Nephron progenitor cell (in vitro differentiated cells): ENCODE results near the gene DVL1.

ENCODE experiments used
- DNase-seq: peaks from one replicate; pipeline ENCODE4 v3.0.0; 2021
- H3K27ac Mint-ChIP-seq: 2 replicates; pipeline ENCODE4 v1.8.0; 2021; ENCODE audit warnings: mild to moderate bottlenecking, moderate library complexity, mixed read lengths
- H3K27me3 Mint-ChIP-seq: 2 replicates; pipeline ENCODE4 v1.8.0; 2021; ENCODE audit warnings: mild to moderate bottlenecking, low read depth, mixed read lengths; ENCODE audit not compliant: poor library complexity
- H3K36me3 Mint-ChIP-seq: 2 replicates; pipeline ENCODE4 v1.8.0; 2021; ENCODE audit warnings: low read depth, mixed read lengths
- H3K4me1 Mint-ChIP-seq: 2 replicates; pipeline ENCODE4 v1.8.0; 2021; ENCODE audit warnings: mixed read lengths
- H3K4me3 Mint-ChIP-seq: 2 replicates; pipeline ENCODE4 v1.8.0; 2021; ENCODE audit warnings: mild to moderate bottlenecking, moderate library complexity, mixed read lengths
- H3K9me3 Mint-ChIP-seq: 2 replicates; pipeline ENCODE4 v1.8.0; 2021; ENCODE audit warnings: mild to moderate bottlenecking, moderate library complexity, mixed read lengths
- TF ChIP-seq, protein P1 (sequence below): fragments of 200-600 bp; sonication (generic); IDR thresholded peaks from 2 replicates; pipeline ENCODE4 v1.5.0; 2021; ENCODE audit warnings: antibody characterized with exemption

Gene DVL1

DNA sequence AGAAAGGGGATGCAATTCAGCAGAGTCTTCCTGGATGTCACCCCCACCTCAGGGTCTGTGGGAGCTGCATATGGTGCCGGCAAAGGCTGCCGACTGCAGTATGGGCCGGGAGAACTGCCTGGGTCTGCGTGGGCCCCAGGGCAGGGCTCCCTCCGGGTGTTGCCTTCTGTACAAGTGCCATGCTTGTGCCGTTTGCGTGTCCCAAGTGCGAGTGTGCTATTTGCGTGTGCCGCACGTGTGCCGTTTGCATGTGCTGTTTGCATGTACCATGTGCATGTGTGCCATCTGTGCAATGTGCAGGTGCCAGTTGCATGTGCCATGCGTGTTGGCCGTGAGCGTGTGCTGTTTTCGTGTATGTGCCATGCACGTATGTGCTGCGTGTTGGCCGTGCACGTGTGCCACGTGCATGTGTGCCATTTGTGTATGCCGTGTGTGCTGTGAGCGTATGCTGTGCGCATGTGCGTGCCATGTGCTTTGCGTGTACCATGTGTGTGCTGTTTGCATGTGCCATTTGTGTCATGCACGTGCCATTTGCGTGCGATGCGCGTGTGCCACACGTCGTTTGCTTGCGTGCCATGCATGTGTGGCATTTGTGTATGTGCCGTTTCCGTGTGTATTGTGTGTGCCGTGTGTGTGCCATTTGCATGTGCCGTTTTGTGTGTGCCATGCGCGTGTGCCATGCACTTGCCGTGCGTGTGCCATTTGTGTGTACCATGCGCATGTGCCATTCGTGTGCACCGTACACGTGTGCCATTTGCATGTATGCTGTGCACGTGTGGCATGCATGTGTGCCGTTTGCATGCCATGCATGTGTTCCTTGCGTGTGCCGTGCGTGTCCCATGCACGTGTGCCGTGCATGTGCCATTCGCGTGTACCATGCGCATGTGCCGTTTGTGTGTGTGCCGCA, 19.7 kb downstream of the DVL1 start:
- DNase-seq: no peak
- TF ChIP-seq, protein P1, sequence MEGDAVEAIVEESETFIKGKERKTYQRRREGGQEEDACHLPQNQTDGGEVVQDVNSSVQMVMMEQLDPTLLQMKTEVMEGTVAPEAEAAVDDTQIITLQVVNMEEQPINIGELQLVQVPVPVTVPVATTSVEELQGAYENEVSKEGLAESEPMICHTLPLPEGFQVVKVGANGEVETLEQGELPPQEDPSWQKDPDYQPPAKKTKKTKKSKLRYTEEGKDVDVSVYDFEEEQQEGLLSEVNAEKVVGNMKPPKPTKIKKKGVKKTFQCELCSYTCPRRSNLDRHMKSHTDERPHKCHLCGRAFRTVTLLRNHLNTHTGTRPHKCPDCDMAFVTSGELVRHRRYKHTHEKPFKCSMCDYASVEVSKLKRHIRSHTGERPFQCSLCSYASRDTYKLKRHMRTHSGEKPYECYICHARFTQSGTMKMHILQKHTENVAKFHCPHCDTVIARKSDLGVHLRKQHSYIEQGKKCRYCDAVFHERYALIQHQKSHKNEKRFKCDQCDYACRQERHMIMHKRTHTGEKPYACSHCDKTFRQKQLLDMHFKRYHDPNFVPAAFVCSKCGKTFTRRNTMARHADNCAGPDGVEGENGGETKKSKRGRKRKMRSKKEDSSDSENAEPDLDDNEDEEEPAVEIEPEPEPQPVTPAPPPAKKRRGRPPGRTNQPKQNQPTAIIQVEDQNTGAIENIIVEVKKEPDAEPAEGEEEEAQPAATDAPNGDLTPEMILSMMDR: no peak

DNA sequence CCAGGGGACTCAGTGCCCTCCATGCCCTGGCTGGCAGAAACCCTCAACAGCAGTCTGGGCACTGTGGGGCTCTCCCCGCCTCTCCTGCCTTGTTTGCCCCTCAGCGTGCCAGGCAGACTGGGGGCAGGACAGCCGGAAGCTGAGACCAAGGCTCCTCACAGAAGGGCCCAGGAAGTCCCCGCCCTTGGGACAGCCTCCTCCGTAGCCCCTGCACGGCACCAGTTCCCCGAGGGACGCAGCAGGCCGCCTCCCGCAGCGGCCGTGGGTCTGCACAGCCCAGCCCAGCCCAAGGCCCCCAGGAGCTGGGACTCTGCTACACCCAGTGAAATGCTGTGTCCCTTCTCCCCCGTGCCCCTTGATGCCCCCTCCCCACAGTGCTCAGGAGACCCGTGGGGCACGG, 21.0 kb downstream of the DVL1 start:
- Mint-ChIP-seq H3K9me3 (no peaks in the 10 kb centered on the region), H3K4me1 (peaks cover 6% of the 10 kb centered on the region), H3K36me3 (no peaks in the 10 kb centered on the region), H3K27me3 (peaks cover 2% of the 10 kb centered on the region), H3K4me3 (no peak overlapping the region), H3K27ac (no peak overlapping the region)
- no peak for DNase-seq
- TF ChIP-seq, protein P1: no peak

More for the DNA sequence above, 19.7 kb downstream of the DVL1 start:
- H3K36me3 Mint-ChIP-seq: no peaks in the 10 kb centered on the region
- H3K4me3 Mint-ChIP-seq: no peak overlapping the region
- peak overlapping the region; percentile 42 for H3K27ac Mint-ChIP-seq
- no peaks in the 10 kb centered on the region for H3K9me3 Mint-ChIP-seq
- no peaks in the 10 kb centered on the region for H3K27me3 Mint-ChIP-seq
- H3K4me1 Mint-ChIP-seq: no peaks in the 10 kb centered on the region

DNA sequence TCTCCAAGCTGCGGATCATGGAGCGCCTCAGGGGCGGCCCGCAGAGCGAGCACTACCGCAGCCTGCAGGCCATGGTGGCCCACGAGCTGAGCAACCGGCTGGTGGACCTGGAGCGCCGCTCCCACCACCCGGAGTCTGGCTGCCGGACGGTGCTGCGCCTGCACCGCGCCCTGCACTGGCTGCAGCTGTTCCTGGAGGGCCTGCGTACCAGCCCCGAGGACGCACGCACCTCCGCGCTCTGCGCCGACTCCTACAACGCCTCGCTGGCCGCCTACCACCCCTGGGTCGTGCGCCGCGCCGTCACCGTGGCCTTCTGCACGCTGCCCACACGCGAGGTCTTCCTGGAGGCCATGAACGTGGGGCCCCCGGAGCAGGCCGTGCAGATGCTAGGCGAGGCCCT, 21.9 kb downstream of the DVL1 start:
- H3K36me3 Mint-ChIP-seq: no peaks in the 10 kb centered on the region
- peaks cover 7% of the 10 kb centered on the region for H3K27me3 Mint-ChIP-seq
- no peak overlapping the region for H3K4me3 Mint-ChIP-seq
- H3K27ac Mint-ChIP-seq: no peak overlapping the region
- TF ChIP-seq, protein P1: no peak
- H3K9me3 Mint-ChIP-seq: no peaks in the 10 kb centered on the region
- H3K4me1 Mint-ChIP-seq: peaks cover 15% of the 10 kb centered on the region
- no peak for DNase-seq

DNA sequence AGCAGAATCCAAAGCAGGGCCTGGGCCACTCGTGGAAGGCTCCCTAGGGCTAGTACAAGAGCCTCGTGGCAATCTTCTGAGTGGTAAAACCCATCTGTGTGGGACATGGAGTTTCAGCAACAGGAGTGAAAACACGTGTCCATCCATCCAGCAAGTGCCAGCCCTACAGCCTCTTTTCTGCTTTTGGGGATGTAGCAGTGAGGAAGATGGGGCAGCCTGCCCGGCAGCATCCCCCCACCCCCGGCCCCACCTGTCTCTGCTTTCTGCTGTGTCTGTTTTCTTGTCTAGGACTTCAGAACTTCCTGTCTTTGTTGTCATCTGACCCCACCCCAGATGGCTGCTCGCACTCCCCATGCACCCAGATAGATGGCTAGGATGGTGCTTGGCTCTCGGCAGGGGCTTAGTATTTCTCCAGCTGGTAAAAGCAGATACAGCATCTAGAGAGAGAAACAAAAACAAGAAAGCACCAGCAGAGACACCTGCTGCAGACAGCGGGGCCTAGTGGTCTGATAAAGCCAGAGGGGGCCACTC, 23.1 kb downstream of the DVL1 start:
- Mint-ChIP-seq H3K9me3 (no peaks in the 10 kb centered on the region), H3K4me1 (peaks cover 20% of the 10 kb centered on the region), H3K27me3 (peaks cover 7% of the 10 kb centered on the region), H3K36me3 (no peaks in the 10 kb centered on the region), H3K27ac (no peak overlapping the region), H3K4me3 (peak overlapping the region; percentile 61)
- no peak for DNase-seq
- TF ChIP-seq, protein P1: no peak

DNA sequence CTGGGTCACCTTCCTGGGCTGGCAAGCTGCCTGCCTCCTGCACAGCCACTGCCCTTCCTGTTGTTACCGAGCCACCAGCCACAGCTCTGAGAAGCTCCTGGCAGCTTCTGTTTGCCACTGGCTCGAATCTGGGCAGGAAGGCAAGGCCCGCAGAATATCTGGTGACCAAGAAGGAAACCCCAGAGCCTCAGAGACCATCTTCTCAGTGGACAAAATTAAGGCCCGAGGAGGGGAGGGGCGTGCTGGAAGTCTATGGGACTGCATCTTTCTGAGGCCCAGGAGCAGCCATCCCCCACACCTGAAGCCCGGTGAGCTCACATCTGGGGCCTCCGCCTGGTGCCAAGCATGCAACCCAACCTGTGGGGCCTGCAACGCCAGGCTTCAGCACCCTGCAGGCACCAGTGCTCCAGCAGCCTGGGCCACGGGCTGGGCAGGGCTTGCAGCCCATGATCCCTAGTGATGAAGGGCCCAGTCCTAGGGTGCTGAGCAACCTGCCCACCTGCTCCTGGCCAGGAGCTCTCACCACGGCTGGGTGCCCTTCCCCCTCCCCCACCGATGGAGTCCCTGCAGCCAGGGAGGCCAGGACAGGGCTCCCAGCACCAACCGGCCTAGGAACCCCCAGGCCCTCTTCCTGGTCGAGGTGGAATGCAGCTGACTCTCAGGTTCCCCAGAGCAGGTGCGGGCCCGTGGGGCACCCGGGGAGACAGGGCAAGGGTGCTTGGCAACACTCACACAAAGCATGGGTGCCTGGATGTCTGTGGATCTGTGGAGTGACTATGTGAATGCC, 23.7 kb downstream of the DVL1 start:
- H3K9me3 Mint-ChIP-seq: no peaks in the 10 kb centered on the region
- H3K36me3 Mint-ChIP-seq: no peaks in the 10 kb centered on the region
- peaks cover 7% of the 10 kb centered on the region for H3K27me3 Mint-ChIP-seq
- DNase-seq: no peak
- no peak overlapping the region for H3K27ac Mint-ChIP-seq
- TF ChIP-seq, protein P1: no peak
- H3K4me1 Mint-ChIP-seq: peaks cover 20% of the 10 kb centered on the region
- peak overlapping the region; percentile 79 for H3K4me3 Mint-ChIP-seq
